Brain microvascular endothelial cell (primary cell): ENCODE results near the gene PRAC2.

Source experiments
- DNase-seq: peaks from one replicate; pipeline ENCODE4 v3.0.0-alpha.2; 2020
- H3K27ac ChIP-seq: fragments of 250-450 bp; sonication (Bioruptor Pico); 2 replicates; pipeline ENCODE4 v1.5.1; 2020; ENCODE audit warnings: mild to moderate bottlenecking, moderate library complexity
- H3K27me3 ChIP-seq: fragments of 250-450 bp; sonication (Bioruptor Pico); replicated peaks from 2 replicates; pipeline ENCODE4 v1.5.1; 2020; ENCODE audit warnings: mild to moderate bottlenecking
- H3K36me3 ChIP-seq: fragments of 250-450 bp; sonication (Bioruptor Pico); replicated peaks from 2 replicates; pipeline ENCODE4 v1.5.1; 2020; ENCODE audit warnings: mild to moderate bottlenecking
- H3K4me3 ChIP-seq: 2 replicates; pipeline ENCODE4 v1.5.1; 2011; ENCODE audit warnings: low read depth, mild to moderate bottlenecking, control low read depth, low read length, moderate library complexity
- in situ Hi-C: cut with HindIII; loops from 2 replicates; pipeline ENCODE4 v1.10.0; 2017; ENCODE audit warnings: low sequenced_read_pairs, low pct_ligation_motif_present
- TF ChIP-seq, protein P1 (sequence below): IDR thresholded peaks from 2 replicates; pipeline ENCODE4 v1.5.1; 2011; ENCODE audit warnings: low read depth, mild to moderate bottlenecking, moderate library complexity, low read length, control low read depth, inconsistent platforms; ENCODE audit errors: missing control alignments

PRAC2 gene

DNA sequence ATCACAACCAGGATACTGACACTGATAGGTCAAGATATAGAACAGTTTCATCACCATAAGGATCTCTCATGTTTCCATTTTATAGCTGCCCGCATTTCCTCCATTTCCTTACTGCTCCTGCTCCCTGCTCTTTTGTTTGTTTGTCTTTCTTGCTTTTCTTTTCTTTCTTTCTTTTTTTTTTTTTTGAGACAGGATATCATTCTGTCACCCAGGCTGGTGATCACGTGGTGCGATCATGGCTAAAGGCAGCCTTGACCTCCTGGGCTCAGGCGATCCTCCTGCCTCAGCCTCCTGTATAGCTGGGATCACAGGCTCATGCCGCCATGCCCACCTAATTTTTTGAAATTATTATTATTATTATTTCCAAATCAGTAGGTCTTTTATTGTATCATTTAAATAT lies 32.3 kb upstream of the PRAC2 start:
- H3K4me3 ChIP-seq = no peak overlapping the region
- DNase-seq = no peak
- TF ChIP-seq, protein P1, sequence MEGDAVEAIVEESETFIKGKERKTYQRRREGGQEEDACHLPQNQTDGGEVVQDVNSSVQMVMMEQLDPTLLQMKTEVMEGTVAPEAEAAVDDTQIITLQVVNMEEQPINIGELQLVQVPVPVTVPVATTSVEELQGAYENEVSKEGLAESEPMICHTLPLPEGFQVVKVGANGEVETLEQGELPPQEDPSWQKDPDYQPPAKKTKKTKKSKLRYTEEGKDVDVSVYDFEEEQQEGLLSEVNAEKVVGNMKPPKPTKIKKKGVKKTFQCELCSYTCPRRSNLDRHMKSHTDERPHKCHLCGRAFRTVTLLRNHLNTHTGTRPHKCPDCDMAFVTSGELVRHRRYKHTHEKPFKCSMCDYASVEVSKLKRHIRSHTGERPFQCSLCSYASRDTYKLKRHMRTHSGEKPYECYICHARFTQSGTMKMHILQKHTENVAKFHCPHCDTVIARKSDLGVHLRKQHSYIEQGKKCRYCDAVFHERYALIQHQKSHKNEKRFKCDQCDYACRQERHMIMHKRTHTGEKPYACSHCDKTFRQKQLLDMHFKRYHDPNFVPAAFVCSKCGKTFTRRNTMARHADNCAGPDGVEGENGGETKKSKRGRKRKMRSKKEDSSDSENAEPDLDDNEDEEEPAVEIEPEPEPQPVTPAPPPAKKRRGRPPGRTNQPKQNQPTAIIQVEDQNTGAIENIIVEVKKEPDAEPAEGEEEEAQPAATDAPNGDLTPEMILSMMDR = no peak
- H3K27me3 ChIP-seq = no peaks in the 10 kb centered on the region
- no peak overlapping the region for H3K27ac ChIP-seq
- H3K36me3 ChIP-seq = no peaks in the 10 kb centered on the region
- in situ Hi-C loops = no loop called here

DNA sequence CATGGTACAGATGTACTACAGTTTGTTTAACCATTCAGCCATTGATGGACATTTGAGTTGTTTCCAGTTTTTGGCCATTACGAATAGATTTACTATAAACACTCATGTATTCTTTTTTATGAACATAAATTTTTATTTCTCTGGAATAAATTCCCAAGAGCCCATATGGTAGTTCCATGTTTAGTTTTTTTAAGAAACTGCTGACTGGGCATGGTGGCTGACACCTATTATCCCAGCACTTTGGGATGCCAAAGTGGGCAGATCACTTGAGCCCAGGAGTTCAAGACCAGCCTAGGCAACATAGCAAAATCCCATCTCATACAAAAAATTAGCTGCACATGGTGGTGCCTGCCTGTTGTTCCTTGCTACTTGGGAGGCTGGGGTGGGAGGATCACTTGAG lies 30.9 kb upstream of the PRAC2 start:
- in situ Hi-C loops = no loop called here
- no peak for DNase-seq
- H3K36me3 ChIP-seq = no peaks in the 10 kb centered on the region
- TF ChIP-seq, protein P1 = no peak
- no peak overlapping the region for H3K27ac ChIP-seq
- H3K27me3 ChIP-seq = no peaks in the 10 kb centered on the region
- H3K4me3 ChIP-seq = no peak overlapping the region

DNA sequence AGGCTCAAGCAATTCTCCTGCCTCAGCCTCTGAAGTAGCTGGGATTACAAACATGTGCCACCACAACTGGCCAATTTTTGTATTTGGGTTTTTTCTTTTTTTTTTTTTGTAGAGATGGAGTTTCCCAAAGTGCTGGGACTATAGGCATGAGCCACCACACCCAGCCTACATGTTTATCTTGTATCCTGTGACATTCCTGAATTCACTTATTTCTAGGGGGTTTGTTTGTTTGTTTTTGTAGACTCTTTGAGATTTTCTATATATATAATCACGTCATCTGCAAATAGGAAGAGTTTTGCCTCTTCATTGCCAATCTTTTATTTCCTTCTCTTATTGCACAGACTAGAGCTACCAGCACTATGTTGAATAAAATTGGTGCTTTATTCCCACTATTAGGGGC lies 29.8 kb upstream of the PRAC2 start:
- no peak for DNase-seq
- no peaks in the 10 kb centered on the region for H3K36me3 ChIP-seq
- in situ Hi-C loops = no loop called here
- H3K4me3 ChIP-seq = no peak overlapping the region
- no peak overlapping the region for H3K27ac ChIP-seq
- H3K27me3 ChIP-seq = no peaks in the 10 kb centered on the region
- TF ChIP-seq, protein P1 = no peak

DNA sequence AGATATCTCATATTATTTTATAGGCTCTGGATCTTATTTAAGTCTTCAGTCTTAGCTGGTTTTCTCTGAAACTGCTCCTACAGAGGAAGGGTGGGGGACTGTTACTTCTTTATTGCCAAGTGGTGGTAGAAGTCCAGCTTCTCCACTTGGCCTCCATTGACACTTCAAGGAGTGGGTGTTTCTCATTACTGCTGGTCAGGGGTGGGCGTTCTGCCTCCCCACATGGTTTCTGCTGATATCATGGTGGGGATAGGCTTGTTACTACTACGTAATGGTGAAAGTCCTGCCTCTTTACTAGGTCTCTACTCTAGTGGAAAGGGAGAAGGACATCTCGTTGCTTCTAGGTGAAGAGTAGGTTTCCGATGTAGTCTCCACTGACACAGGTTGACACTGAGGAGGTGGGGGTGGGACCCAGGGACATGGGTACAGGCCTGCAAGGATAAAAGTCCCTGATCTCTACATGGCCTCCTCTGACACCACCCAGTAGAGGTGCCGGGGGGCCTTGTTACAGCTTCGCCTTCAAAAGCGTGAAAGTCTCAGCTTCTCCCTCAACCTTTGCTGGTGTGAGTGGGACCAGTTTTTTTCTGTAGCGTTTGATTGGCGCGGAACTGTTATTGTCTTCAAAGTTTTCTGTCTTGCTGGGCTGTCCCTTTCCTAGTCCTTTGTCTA lies 21.0 kb upstream of the PRAC2 start:
- DNase-seq = no peak
- Histone ChIP-seq H3K27me3 (peaks cover 17% of the 10 kb centered on the region), H3K27ac (no peak overlapping the region), H3K4me3 (no peak overlapping the region), H3K36me3 (no peaks in the 10 kb centered on the region)
- TF ChIP-seq, protein P1 = no peak
- in situ Hi-C loops = no loop called here

DNA sequence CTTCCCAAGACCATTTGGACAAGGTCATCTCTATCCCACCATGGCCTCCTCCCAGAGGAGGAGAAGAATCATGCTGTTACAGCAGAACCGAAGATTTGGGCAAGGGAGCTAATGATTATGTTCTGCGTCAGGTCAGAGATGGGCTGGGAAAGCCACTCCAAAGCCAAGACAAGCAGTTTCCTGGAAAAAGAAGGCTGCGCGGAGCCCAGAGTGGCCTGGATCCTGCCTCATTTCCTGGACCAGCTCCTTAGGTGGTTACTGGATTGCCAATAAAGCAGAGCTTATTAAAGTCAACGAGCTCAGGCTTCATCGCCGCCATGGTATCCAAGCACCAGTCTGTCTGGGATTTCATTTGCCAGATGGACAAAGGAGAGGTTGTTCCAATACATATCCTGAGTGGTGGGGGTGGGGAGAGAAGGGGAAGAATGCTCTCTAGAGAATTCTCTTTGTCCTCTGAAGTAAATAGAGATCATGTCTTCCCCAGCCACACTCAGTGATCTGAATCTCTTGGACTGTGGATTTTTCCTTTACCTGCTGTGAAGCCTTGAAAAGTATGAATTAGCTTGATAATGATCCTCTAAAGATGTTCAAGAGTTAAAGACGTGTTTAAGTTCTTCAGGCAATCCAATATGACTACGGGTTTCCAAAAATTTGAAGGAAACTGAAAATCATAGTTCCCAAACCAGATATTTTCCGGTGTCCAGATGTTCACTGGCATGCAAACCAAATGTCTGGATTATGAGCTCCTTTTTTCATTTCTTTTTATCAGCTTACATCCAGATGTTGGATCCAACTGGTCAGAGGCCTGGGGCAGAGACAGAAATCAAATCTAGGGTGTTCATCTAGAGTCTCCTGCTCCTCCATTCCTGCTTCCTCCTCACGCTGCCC lies 18.4 kb upstream of the PRAC2 start:
- in situ Hi-C loops = no loop called here

More for the DNA sequence above, 18.4 kb upstream of the PRAC2 start:
- Histone ChIP-seq H3K27me3 (peaks cover 17% of the 10 kb centered on the region), H3K4me3 (no peak overlapping the region), H3K27ac (no peak overlapping the region), H3K36me3 (no peaks in the 10 kb centered on the region)
- TF ChIP-seq, protein P1 = no peak
- no peak for DNase-seq
